Brain microvascular endothelial cell (primary cell): ENCODE data around the gene IL17D.

Source experiments
- DNase-seq: peaks from one replicate; pipeline ENCODE4 v3.0.0-alpha.2; 2020
- H3K27ac ChIP-seq: fragments of 250-450 bp; sonication (Bioruptor Pico); 2 replicates; pipeline ENCODE4 v1.5.1; 2020; ENCODE audit warnings: mild to moderate bottlenecking, moderate library complexity
- H3K27me3 ChIP-seq: fragments of 250-450 bp; sonication (Bioruptor Pico); replicated peaks from 2 replicates; pipeline ENCODE4 v1.5.1; 2020; ENCODE audit warnings: mild to moderate bottlenecking
- H3K36me3 ChIP-seq: fragments of 250-450 bp; sonication (Bioruptor Pico); replicated peaks from 2 replicates; pipeline ENCODE4 v1.5.1; 2020; ENCODE audit warnings: mild to moderate bottlenecking
- H3K4me3 ChIP-seq: 2 replicates; pipeline ENCODE4 v1.5.1; 2011; ENCODE audit warnings: low read depth, mild to moderate bottlenecking, control low read depth, low read length, moderate library complexity
- CTCF ChIP-seq: IDR thresholded peaks from 2 replicates; pipeline ENCODE4 v1.5.1; 2011; ENCODE audit warnings: low read depth, mild to moderate bottlenecking, moderate library complexity, low read length, control low read depth, inconsistent platforms; ENCODE audit errors: missing control alignments
- in situ Hi-C: cut with HindIII; loops from 2 replicates; pipeline ENCODE4 v1.10.0; 2017; ENCODE audit warnings: low sequenced_read_pairs, low pct_ligation_motif_present

IL17D gene

GRCh38 chr13:20711301-20712044 is 8.0 kb downstream of the IL17D start:
- H3K36me3 ChIP-seq = no peaks in the 10 kb centered on the region
- H3K27me3 ChIP-seq = no peaks in the 10 kb centered on the region
- no peak overlapping the region for H3K4me3 ChIP-seq
- no peak overlapping the region for H3K27ac ChIP-seq
- in situ Hi-C loops = no loop called here
- peak; percentile 37 for TF ChIP-seq CTCF
- no peak for DNase-seq

- Histone ChIP-seq H3K27ac (no peak overlapping the region), H3K36me3 (no peaks in the 10 kb centered on the region), H3K4me3 (peak overlapping the region; percentile 39), H3K27me3 (no peaks in the 10 kb centered on the region)
- in situ Hi-C loops = no loop called here
- TF ChIP-seq CTCF = no peak
- DNase-seq = no peak
These were observed 9.5 kb downstream of the IL17D start for GRCh38 chr13:20713014-20713376.

- in situ Hi-C loops = no loop called here
- H3K27me3 ChIP-seq = no peaks in the 10 kb centered on the region
- peak; percentile 72 for DNase-seq
- H3K4me3 ChIP-seq = peak overlapping the region; percentile 15
- H3K27ac ChIP-seq = peak overlapping the region; percentile 6
- no peak for TF ChIP-seq CTCF
- H3K36me3 ChIP-seq = no peaks in the 10 kb centered on the region
These were observed 10.3 kb downstream of the IL17D start for GRCh38 chr13:20713751-20714150.

GRCh38 chr13:20714161-20714560 is 10.7 kb downstream of the IL17D start:
- TF ChIP-seq CTCF = no peak
- H3K27ac ChIP-seq = peak overlapping the region; percentile 6
- H3K27me3 ChIP-seq = no peaks in the 10 kb centered on the region
- in situ Hi-C loops = no loop called here
- no peak for DNase-seq
- H3K4me3 ChIP-seq = peak overlapping the region; percentile 15
- no peaks in the 10 kb centered on the region for H3K36me3 ChIP-seq

- Histone ChIP-seq H3K4me3 (no peak overlapping the region), H3K27me3 (no peaks in the 10 kb centered on the region), H3K27ac (peak overlapping the region; percentile 6), H3K36me3 (no peaks in the 10 kb centered on the region)
- no peak for TF ChIP-seq CTCF
- DNase-seq = peak; percentile 29
- in situ Hi-C loops = no loop called here
These were observed 11.2 kb downstream of the IL17D start for GRCh38 chr13:20714563-20715329.

GRCh38 chr13:20715330-20715712 is 11.8 kb downstream of the IL17D start:
- no peaks in the 10 kb centered on the region for H3K36me3 ChIP-seq
- no peak overlapping the region for H3K27ac ChIP-seq
- in situ Hi-C loops = no loop called here
- TF ChIP-seq CTCF = no peak
- DNase-seq = no peak
- H3K27me3 ChIP-seq = no peaks in the 10 kb centered on the region
- H3K4me3 ChIP-seq = no peak overlapping the region
